SU-DHL-6 (cell line): ENCODE results near the gene KIRREL1.
A peak's percentile ranks its signal among the peaks of the same experiment; 100 is the strongest.

Experiments used
- EZH2phosphoT487 ChIP-seq: fragments of 200-600 bp; sonication (generic), shearing (Covaris generic); conservative IDR thresholded peaks from 2 replicates; pipeline ENCODE4 v1.6.1; 2018; ENCODE audit warnings: mild to moderate bottlenecking, antibody characterized with exemption, low read length, moderate library complexity, mixed read lengths
- TF ChIP-seq, protein P1 (sequence below): fragments of 200-600 bp; sonication (generic); IDR thresholded peaks from one replicate; pipeline ENCODE4 v1.5.1; 2017; ENCODE audit warnings: antibody characterized with exemption, mild to moderate bottlenecking, low read length, moderate library complexity; ENCODE audit not compliant: insufficient read depth, poor library complexity, severe bottlenecking

GRCh38 chr1:157948312-157949073 lies 45.0 kb upstream of the KIRREL1 start:
- TF ChIP-seq, protein P1, sequence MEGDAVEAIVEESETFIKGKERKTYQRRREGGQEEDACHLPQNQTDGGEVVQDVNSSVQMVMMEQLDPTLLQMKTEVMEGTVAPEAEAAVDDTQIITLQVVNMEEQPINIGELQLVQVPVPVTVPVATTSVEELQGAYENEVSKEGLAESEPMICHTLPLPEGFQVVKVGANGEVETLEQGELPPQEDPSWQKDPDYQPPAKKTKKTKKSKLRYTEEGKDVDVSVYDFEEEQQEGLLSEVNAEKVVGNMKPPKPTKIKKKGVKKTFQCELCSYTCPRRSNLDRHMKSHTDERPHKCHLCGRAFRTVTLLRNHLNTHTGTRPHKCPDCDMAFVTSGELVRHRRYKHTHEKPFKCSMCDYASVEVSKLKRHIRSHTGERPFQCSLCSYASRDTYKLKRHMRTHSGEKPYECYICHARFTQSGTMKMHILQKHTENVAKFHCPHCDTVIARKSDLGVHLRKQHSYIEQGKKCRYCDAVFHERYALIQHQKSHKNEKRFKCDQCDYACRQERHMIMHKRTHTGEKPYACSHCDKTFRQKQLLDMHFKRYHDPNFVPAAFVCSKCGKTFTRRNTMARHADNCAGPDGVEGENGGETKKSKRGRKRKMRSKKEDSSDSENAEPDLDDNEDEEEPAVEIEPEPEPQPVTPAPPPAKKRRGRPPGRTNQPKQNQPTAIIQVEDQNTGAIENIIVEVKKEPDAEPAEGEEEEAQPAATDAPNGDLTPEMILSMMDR, result peak; percentile 46
- TF ChIP-seq EZH2phosphoT487, result no peak
